OCI-LY1 (cell line): ENCODE data around the gene EIF3F.

Experiments used
- H2AFZ ChIP-seq: fragments of 200-600 bp; sonication (generic), shearing (Covaris generic); 2 replicates; pipeline ENCODE4 v1.6.0; 2014; ENCODE audit warnings: antibody characterized with exemption, mild to moderate bottlenecking, low read length
- H3F3A ChIP-seq: fragments of 200-600 bp; sonication (generic), shearing (Covaris generic); 2 replicates; pipeline ENCODE4 v1.6.0; 2014; ENCODE audit warnings: mild to moderate bottlenecking, antibody characterized with exemption, low read length, moderate library complexity; ENCODE audit not compliant: insufficient read depth
- H3K27ac ChIP-seq: fragments of 200-600 bp; sonication (generic); 2 replicates; pipeline ENCODE4 v1.5.1; 2014; ENCODE audit warnings: low read length, mixed run types, mild to moderate bottlenecking, low read depth; ENCODE audit not compliant: poor library complexity, severe bottlenecking
- H3K27me3 ChIP-seq: fragments of 200-600 bp; sonication (generic); 2 replicates; pipeline ENCODE4 v1.6.0; 2014; ENCODE audit warnings: antibody characterized with exemption, mild to moderate bottlenecking, low read length, moderate library complexity; ENCODE audit not compliant: insufficient read depth
- H3K36me3 ChIP-seq: fragments of 200-600 bp; sonication (generic); 2 replicates; pipeline ENCODE4 v1.6.1; 2014; ENCODE audit warnings: mild to moderate bottlenecking, antibody characterized with exemption, low read length, moderate library complexity, mixed read lengths; ENCODE audit not compliant: insufficient read depth
- H3K4me1 ChIP-seq: fragments of 200-600 bp; sonication (generic); 2 replicates; pipeline ENCODE4 v1.5.1; 2014; ENCODE audit warnings: mild to moderate bottlenecking, low read length, moderate library complexity; ENCODE audit not compliant: insufficient read depth, severe bottlenecking
- H3K4me2 ChIP-seq: fragments of 200-600 bp; sonication (generic), shearing (Covaris generic); 2 replicates; pipeline ENCODE4 v1.6.1; 2014; ENCODE audit warnings: low read length
- H3K4me3 ChIP-seq: fragments of 200-600 bp; sonication (generic); 2 replicates; pipeline ENCODE4 v1.5.1; 2014; ENCODE audit warnings: low read length, low read depth, mild to moderate bottlenecking, mixed read lengths; ENCODE audit not compliant: poor library complexity, severe bottlenecking
- H3K79me2 ChIP-seq: fragments of 200-600 bp; shearing (Covaris generic); 2 replicates; pipeline ENCODE4 v1.6.1; 2016; ENCODE audit warnings: mixed run types, low read length, mixed read lengths; ENCODE audit not compliant: insufficient read depth
- H3K9ac ChIP-seq: fragments of 200-600 bp; sonication (generic), shearing (Covaris generic); 2 replicates; pipeline ENCODE4 v1.6.1; 2014; ENCODE audit warnings: mild to moderate bottlenecking, low read length, mixed read lengths
- H3K9me2 ChIP-seq: fragments of 200-600 bp; sonication (generic), shearing (Covaris generic); 2 replicates; pipeline ENCODE4 v1.6.1; 2014; ENCODE audit warnings: low read depth, mild to moderate bottlenecking, low read length, mixed read lengths
- H3K9me3 ChIP-seq: fragments of 200-600 bp; shearing (Covaris generic); 2 replicates; pipeline ENCODE4 v1.6.1; 2014; ENCODE audit warnings: low read length, mixed read lengths
- H4K20me1 ChIP-seq: fragments of 200-600 bp; sonication (generic), shearing (Covaris generic); 2 replicates; pipeline ENCODE4 v1.6.0; 2016; ENCODE audit warnings: mild to moderate bottlenecking, low read length; ENCODE audit not compliant: insufficient read depth
- CTCF ChIP-seq: fragments of 200-600 bp; sonication (generic), shearing (Covaris generic); IDR thresholded peaks from 2 replicates; pipeline ENCODE4 v1.5.1; 2017; ENCODE audit warnings: mild to moderate bottlenecking, antibody characterized with exemption, low read length, moderate library complexity, mixed read lengths
- EZH2 ChIP-seq: fragments of 200-600 bp; sonication (generic), shearing (Covaris generic); IDR thresholded peaks from 2 replicates; pipeline ENCODE4 v1.8.0; 2017; ENCODE audit warnings: borderline replicate concordance, mixed run types, mild to moderate bottlenecking, antibody characterized with exemption, low read length, moderate library complexity, mixed read lengths

The EIF3F gene

GRCh38 chr11:8003187-8003586 is 16.1 kb downstream of the EIF3F start:
- no peaks in the 10 kb centered on the region for H3K4me1 ChIP-seq
- no peak overlapping the region for H2AFZ ChIP-seq
- H3K9ac ChIP-seq = no peak overlapping the region
- H3K9me3 ChIP-seq = no peaks in the 10 kb centered on the region
- no peaks in the 10 kb centered on the region for H3K79me2 ChIP-seq
- H3K4me3 ChIP-seq = no peak overlapping the region
- H3K36me3 ChIP-seq = peaks cover 16% of the 10 kb centered on the region
- H3K27ac ChIP-seq = no peak overlapping the region
- no peaks in the 10 kb centered on the region for H4K20me1 ChIP-seq
- no peak overlapping the region for H3K4me2 ChIP-seq
- no peaks in the 10 kb centered on the region for H3K9me2 ChIP-seq
- no peaks in the 10 kb centered on the region for H3F3A ChIP-seq
- no peaks in the 10 kb centered on the region for H3K27me3 ChIP-seq
- no peak for TF ChIP-seq CTCF
- TF ChIP-seq EZH2 = no peak

GRCh38 chr11:8004008-8004407 is 16.9 kb downstream of the EIF3F start:
- TF ChIP-seq EZH2 = no peak
- TF ChIP-seq CTCF = no peak
- no peak overlapping the region for H3K9ac ChIP-seq
- no peaks in the 10 kb centered on the region for H3K9me2 ChIP-seq
- H3K4me1 ChIP-seq = no peaks in the 10 kb centered on the region
- no peak overlapping the region for H3K27ac ChIP-seq
- H3K9me3 ChIP-seq = no peaks in the 10 kb centered on the region
- peaks cover 7% of the 10 kb centered on the region; the same call in 1 of the 2 replicates for H3K36me3 ChIP-seq
- H3K79me2 ChIP-seq = no peaks in the 10 kb centered on the region
- no peaks in the 10 kb centered on the region for H4K20me1 ChIP-seq
- no peaks in the 10 kb centered on the region for H3K27me3 ChIP-seq
- no peak overlapping the region for H3K4me3 ChIP-seq
- H3F3A ChIP-seq = no peaks in the 10 kb centered on the region
- H3K4me2 ChIP-seq = no peak overlapping the region
- H2AFZ ChIP-seq = no peak overlapping the region

- no peak overlapping the region for H3K27ac ChIP-seq
- no peak overlapping the region for H2AFZ ChIP-seq
- no peaks in the 10 kb centered on the region for H3K27me3 ChIP-seq
- H3K36me3 ChIP-seq = no peaks in the 10 kb centered on the region
- no peak overlapping the region for H3K4me3 ChIP-seq
- no peaks in the 10 kb centered on the region for H3K9me3 ChIP-seq
- no peak overlapping the region for H3K4me2 ChIP-seq
- no peaks in the 10 kb centered on the region for H3K79me2 ChIP-seq
- TF ChIP-seq EZH2 = no peak
- no peak for TF ChIP-seq CTCF
- no peaks in the 10 kb centered on the region for H3K9me2 ChIP-seq
- no peaks in the 10 kb centered on the region for H3K4me1 ChIP-seq
- H4K20me1 ChIP-seq = no peaks in the 10 kb centered on the region
- no peaks in the 10 kb centered on the region for H3F3A ChIP-seq
- no peak overlapping the region for H3K9ac ChIP-seq
Measured at GRCh38 chr11:8005556-8005955, 18.4 kb downstream of the EIF3F start.
